Measurements from ENCODE around the gene TMEM50B.
"Not testable (repeated sequence)": the region's sequence is repeated elsewhere in the genome, so short reads cannot be mapped to it uniquely, and the experiment has no call there.

Gene TMEM50B

GRCh38 chr21:33414068-33414467 is 65.7 kb downstream of the TMEM50B start:
- no peaks in the 10 kb centered on the region for H3K9me3 ChIP-seq (ENCODE audit: control insufficient read depth in 1 of 2, low read length in 2 of 2)
- no peak overlapping the region for H3K4me3 ChIP-seq (ENCODE audit: low read depth in 1 of 2, low read length in 2 of 2)
- H3K4me1 ChIP-seq (ENCODE audit: control insufficient read depth in 1 of 2, insufficient read depth in 2 of 2, low read length in 2 of 2) = peaks cover 33 to 42% of the 10 kb centered on the region in 2 donors
- no peaks in the 10 kb centered on the region for H3K27me3 ChIP-seq (ENCODE audit: control insufficient read depth in 1 of 2, insufficient read depth in 2 of 2, low read length in 2 of 2)
- peaks cover 7 to 21% of the 10 kb centered on the region in 2 donors for H3K36me3 ChIP-seq (ENCODE audit: control insufficient read depth in 1 of 2, insufficient read depth in 2 of 2, low read length in 2 of 2)
- no peak overlapping the region for H3K9ac ChIP-seq (ENCODE audit: low read depth in 1 of 2, low read length in 2 of 2)
- H3K27ac ChIP-seq (ENCODE audit: low read depth, low read length) = no peak overlapping the region

DNA sequence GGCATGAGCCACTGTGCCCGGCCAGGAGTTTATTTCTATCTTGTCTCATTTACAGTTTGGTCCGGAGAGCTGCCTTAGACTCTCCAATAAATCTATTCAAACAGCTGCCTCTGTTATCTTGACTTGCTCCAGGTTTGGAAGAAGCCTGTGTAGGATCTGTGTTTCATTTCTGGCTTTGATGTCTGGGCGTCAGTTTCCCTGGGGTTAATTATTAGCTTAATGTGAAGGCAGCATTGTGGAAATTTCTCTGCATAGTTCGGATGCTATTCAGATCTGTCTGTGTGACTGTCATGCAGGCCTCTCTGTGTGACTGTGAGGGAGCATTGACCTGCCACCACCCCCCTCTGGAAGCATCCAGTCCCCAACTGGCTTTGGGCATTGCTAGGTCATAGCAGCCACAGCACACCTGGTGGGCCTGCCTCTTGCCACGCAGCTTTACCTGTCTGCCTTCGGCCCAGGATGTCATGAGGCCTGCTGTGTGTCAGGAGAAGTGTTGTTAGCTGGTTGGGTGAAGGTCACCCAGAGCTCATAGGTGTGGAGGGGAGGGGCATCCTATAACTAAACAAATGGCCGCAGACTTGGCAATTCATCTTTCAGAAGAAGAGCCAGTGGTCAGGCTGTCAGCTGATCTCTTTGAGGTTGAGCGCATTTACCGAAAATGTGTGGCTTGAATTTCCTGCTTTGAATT is 66.8 kb downstream of the TMEM50B start:
- Histone ChIP-seq H3K27me3 (ENCODE audit: control insufficient read depth in 1 of 2, insufficient read depth in 2 of 2, low read length in 2 of 2) (no peaks in the 10 kb centered on the region), H3K4me3 (ENCODE audit: low read depth in 1 of 2, low read length in 2 of 2) (peak overlapping the region in 1 of 2 donors; percentile 28), H3K9ac (ENCODE audit: low read depth in 1 of 2, low read length in 2 of 2) (peak overlapping the region; percentile 8 to 32), H3K9me3 (ENCODE audit: control insufficient read depth in 1 of 2, low read length in 2 of 2) (no peaks in the 10 kb centered on the region), H3K27ac (ENCODE audit: low read depth, low read length) (peak overlapping the region; percentile 82), H3K36me3 (ENCODE audit: control insufficient read depth in 1 of 2, insufficient read depth in 2 of 2, low read length in 2 of 2) (peaks cover 7 to 16% of the 10 kb centered on the region in 2 donors), H3K4me1 (ENCODE audit: control insufficient read depth in 1 of 2, insufficient read depth in 2 of 2, low read length in 2 of 2) (peaks cover 33 to 42% of the 10 kb centered on the region in 2 donors)

DNA sequence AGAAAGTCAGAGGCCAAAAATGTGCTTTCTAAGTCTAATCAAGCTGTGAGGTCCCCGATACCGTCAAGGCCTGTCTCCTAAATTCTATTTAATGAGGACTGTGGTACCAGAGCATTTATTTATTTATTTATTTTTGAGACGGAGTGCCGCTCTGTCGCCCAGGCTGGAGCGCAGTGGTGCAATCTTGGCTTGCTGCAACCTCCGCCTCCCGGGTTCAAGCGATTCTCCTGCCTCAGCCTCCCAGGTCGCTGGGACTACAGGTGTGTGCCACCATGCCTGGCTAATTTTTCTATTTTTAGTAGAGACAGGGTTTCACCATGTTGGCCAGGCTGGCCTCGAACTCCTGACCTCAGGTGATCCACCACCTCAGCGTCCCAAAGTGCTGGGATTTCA is 67.3 kb downstream of the TMEM50B start:
- H3K9ac ChIP-seq (ENCODE audit: low read depth in 1 of 2, low read length in 2 of 2); H3K27me3 ChIP-seq (ENCODE audit: control insufficient read depth in 1 of 2, insufficient read depth in 2 of 2, low read length in 2 of 2); H3K9me3 ChIP-seq (ENCODE audit: control insufficient read depth in 1 of 2, low read length in 2 of 2): not testable (repeated sequence)
- Histone ChIP-seq H3K36me3 (ENCODE audit: control insufficient read depth in 1 of 2, insufficient read depth in 2 of 2, low read length in 2 of 2) (peaks cover 7 to 16% of the 10 kb centered on the region in 2 donors), H3K27ac (ENCODE audit: low read depth, low read length) (peak overlapping the region; percentile 58), H3K4me1 (ENCODE audit: control insufficient read depth in 1 of 2, insufficient read depth in 2 of 2, low read length in 2 of 2) (peaks cover 33 to 42% of the 10 kb centered on the region in 2 donors), H3K4me3 (ENCODE audit: low read depth in 1 of 2, low read length in 2 of 2) (peak overlapping the region in 1 of 2 donors; percentile 28)

DNA sequence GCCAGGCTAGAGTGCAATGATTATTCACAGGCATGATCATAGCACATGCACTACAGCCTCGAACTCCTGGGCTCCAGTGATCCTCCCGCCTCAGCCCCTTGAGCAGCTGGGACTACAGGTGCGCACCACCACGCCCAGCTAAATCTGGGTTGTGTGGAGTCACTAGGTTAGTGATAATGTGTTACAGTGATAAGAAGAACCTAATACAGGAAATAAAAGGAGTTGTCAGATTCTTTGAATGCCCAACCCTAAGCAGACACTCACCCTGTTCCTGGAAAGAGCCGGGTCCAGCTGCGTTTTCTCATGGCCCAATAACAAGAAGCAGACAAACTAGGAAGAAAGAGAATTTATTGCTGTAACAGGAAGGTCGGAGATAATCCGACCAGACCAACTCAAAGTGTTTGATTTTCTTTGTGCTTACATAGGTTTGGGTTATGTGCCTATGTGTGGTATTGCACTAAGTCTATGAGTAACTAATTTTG is 67.8 kb downstream of the TMEM50B start:
- Histone ChIP-seq H3K27me3 (ENCODE audit: control insufficient read depth in 1 of 2, insufficient read depth in 2 of 2, low read length in 2 of 2) (no peaks in the 10 kb centered on the region), H3K9ac (ENCODE audit: low read depth in 1 of 2, low read length in 2 of 2) (no peak overlapping the region), H3K36me3 (ENCODE audit: control insufficient read depth in 1 of 2, insufficient read depth in 2 of 2, low read length in 2 of 2) (peaks cover 7 to 16% of the 10 kb centered on the region in 2 donors), H3K27ac (ENCODE audit: low read depth, low read length) (peak overlapping the region; percentile 58), H3K9me3 (ENCODE audit: control insufficient read depth in 1 of 2, low read length in 2 of 2) (no peaks in the 10 kb centered on the region), H3K4me1 (ENCODE audit: control insufficient read depth in 1 of 2, insufficient read depth in 2 of 2, low read length in 2 of 2) (peaks cover 33 to 42% of the 10 kb centered on the region in 2 donors), H3K4me3 (ENCODE audit: low read depth in 1 of 2, low read length in 2 of 2) (peak overlapping the region in 1 of 2 donors; percentile 28)

- Histone ChIP-seq H3K27me3 (ENCODE audit: control insufficient read depth in 1 of 2, insufficient read depth in 2 of 2, low read length in 2 of 2) (no peaks in the 10 kb centered on the region), H3K36me3 (ENCODE audit: control insufficient read depth in 1 of 2, insufficient read depth in 2 of 2, low read length in 2 of 2) (peaks cover 0 to 2% of the 10 kb centered on the region in 2 donors), H3K9me3 (ENCODE audit: control insufficient read depth in 1 of 2, low read length in 2 of 2) (no peaks in the 10 kb centered on the region), H3K4me3 (ENCODE audit: low read depth in 1 of 2, low read length in 2 of 2) (no peak overlapping the region), H3K27ac (ENCODE audit: low read depth, low read length) (no peak overlapping the region), H3K9ac (ENCODE audit: low read depth in 1 of 2, low read length in 2 of 2) (no peak overlapping the region), H3K4me1 (ENCODE audit: control insufficient read depth in 1 of 2, insufficient read depth in 2 of 2, low read length in 2 of 2) (peaks cover 25 to 27% of the 10 kb centered on the region in 2 donors)
Measured at GRCh38 chr21:33406493-33406892, 73.3 kb downstream of the TMEM50B start.

DNA sequence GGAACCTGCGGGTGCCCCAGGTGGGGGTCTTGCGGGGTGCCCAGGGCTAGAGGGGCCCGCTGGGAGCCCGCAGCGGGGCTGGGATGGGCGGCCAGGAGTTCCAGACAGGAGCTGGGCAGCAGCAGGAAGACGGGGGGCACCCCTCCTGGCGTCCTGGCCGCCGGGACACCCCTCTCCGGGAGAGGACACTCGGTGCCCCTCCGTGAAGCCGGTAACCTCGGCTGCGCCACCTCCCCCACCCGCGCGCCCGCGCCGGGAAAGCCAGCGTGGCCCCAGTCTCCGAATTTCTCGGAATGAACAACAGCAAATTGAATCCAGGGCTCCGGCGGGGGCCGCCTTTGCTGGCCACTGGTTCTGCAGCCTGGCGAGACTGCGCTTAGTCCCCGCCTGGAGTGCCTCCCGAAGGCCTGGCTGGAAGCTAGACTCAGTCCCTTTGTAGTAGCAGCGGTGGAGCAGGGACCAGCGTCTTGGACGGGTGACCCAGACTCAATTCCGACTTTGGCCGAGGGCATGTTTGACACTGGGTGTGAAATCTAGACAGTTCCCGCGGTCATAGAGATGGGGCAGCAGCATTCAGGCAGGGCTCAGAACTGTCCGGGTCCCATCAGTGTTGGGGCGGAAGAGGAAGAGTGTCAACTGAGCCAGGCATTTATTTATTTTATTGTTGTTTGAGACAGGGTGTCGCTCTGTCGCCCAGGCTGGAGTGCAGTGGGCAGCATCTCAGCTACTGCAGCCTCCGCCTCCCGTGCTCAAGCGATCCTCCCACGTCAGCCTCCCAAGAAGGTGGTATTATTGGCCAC is 75.8 kb downstream of the TMEM50B start:
- Histone ChIP-seq H3K27ac (ENCODE audit: low read depth, low read length) (peak overlapping the region; percentile 77), H3K27me3 (ENCODE audit: control insufficient read depth in 1 of 2, insufficient read depth in 2 of 2, low read length in 2 of 2) (no peaks in the 10 kb centered on the region), H3K9ac (ENCODE audit: low read depth in 1 of 2, low read length in 2 of 2) (peak overlapping the region; percentile 82 to 91), H3K9me3 (ENCODE audit: control insufficient read depth in 1 of 2, low read length in 2 of 2) (no peaks in the 10 kb centered on the region), H3K4me1 (ENCODE audit: control insufficient read depth in 1 of 2, insufficient read depth in 2 of 2, low read length in 2 of 2) (peaks cover 17 to 20% of the 10 kb centered on the region in 2 donors), H3K36me3 (ENCODE audit: control insufficient read depth in 1 of 2, insufficient read depth in 2 of 2, low read length in 2 of 2) (no peaks in the 10 kb centered on the region), H3K4me3 (ENCODE audit: low read depth in 1 of 2, low read length in 2 of 2) (peak overlapping the region; percentile 77 to 91)

GRCh38 chr21:33403128-33403785 is 76.5 kb downstream of the TMEM50B start, which contains the start of gene IFNGR2:
Gene IFNGR2, plus strand, starts transcription at chr21:33403413. Its CDS starts 131 bp downstream, at chr21:33403544.
- Histone ChIP-seq H3K4me1 (ENCODE audit: control insufficient read depth in 1 of 2, insufficient read depth in 2 of 2, low read length in 2 of 2) (peaks cover 17 to 20% of the 10 kb centered on the region in 2 donors), H3K9me3 (ENCODE audit: control insufficient read depth in 1 of 2, low read length in 2 of 2) (no peaks in the 10 kb centered on the region), H3K4me3 (ENCODE audit: low read depth in 1 of 2, low read length in 2 of 2) (peak within 1 kb of the TSS; percentile 77 to 91)

GRCh38 chr21:33402001-33402979 is 77.5 kb downstream of the TMEM50B start:
- H3K27me3 ChIP-seq (ENCODE audit: control insufficient read depth in 1 of 2, insufficient read depth in 2 of 2, low read length in 2 of 2) = no peaks in the 10 kb centered on the region
- peaks cover 17 to 20% of the 10 kb centered on the region in 2 donors for H3K4me1 ChIP-seq (ENCODE audit: control insufficient read depth in 1 of 2, insufficient read depth in 2 of 2, low read length in 2 of 2)
- H3K36me3 ChIP-seq (ENCODE audit: control insufficient read depth in 1 of 2, insufficient read depth in 2 of 2, low read length in 2 of 2) = no peaks in the 10 kb centered on the region
- H3K27ac ChIP-seq (ENCODE audit: low read depth, low read length) = peak overlapping the region; percentile 58
- no peak overlapping the region for H3K9ac ChIP-seq (ENCODE audit: low read depth in 1 of 2, low read length in 2 of 2)
- no peaks in the 10 kb centered on the region for H3K9me3 ChIP-seq (ENCODE audit: control insufficient read depth in 1 of 2, low read length in 2 of 2)
- peak overlapping the region; percentile 9 to 91 for H3K4me3 ChIP-seq (ENCODE audit: low read depth in 1 of 2, low read length in 2 of 2)

More at GRCh38 chr21:33403128-33403785, 76.5 kb downstream of the TMEM50B start, which contains the start of gene IFNGR2:
- peak within 1 kb of the TSS; percentile 77 for H3K27ac ChIP-seq (ENCODE audit: low read depth, low read length)
- H3K27me3 ChIP-seq (ENCODE audit: control insufficient read depth in 1 of 2, insufficient read depth in 2 of 2, low read length in 2 of 2) = no peaks in the 10 kb centered on the region
- no peaks in the 10 kb centered on the region for H3K36me3 ChIP-seq (ENCODE audit: control insufficient read depth in 1 of 2, insufficient read depth in 2 of 2, low read length in 2 of 2)
- peak within 1 kb of the TSS; percentile 82 to 91 for H3K9ac ChIP-seq (ENCODE audit: low read depth in 1 of 2, low read length in 2 of 2)

DNA sequence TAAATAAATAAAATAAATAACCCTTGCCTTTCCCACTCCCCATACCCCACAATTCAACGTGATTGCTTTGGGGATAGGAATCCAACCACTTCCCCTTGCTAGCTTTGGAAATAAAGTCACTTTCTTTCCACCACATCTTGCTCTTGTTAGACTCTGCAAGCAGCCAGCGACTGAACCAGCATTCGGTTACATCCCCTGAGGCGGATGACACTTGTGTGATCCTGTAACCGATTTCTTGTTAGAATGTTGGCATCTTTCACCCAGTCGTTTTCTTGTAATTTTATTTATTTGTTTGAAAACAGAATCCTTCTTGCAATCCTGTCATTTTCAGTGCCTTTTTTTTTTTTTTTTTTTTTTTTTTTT is 78.2 kb downstream of the TMEM50B start:
- Histone ChIP-seq H3K9me3 (ENCODE audit: control insufficient read depth in 1 of 2, low read length in 2 of 2) (no peaks in the 10 kb centered on the region), H3K36me3 (ENCODE audit: control insufficient read depth in 1 of 2, insufficient read depth in 2 of 2, low read length in 2 of 2) (no peaks in the 10 kb centered on the region), H3K4me3 (ENCODE audit: low read depth in 1 of 2, low read length in 2 of 2) (no peak overlapping the region), H3K4me1 (ENCODE audit: control insufficient read depth in 1 of 2, insufficient read depth in 2 of 2, low read length in 2 of 2) (peaks cover 17 to 20% of the 10 kb centered on the region in 2 donors), H3K27me3 (ENCODE audit: control insufficient read depth in 1 of 2, insufficient read depth in 2 of 2, low read length in 2 of 2) (no peaks in the 10 kb centered on the region), H3K9ac (ENCODE audit: low read depth in 1 of 2, low read length in 2 of 2) (no peak overlapping the region), H3K27ac (ENCODE audit: low read depth, low read length) (no peak overlapping the region)

Data from duodenal mucosa (tissue), 2 donors.